Uterus (tissue), 4 donors: ENCODE data around the gene EFHB. TPM values are rescaled to one million over a fixed set of nuclear protein-coding genes. Genes with fewer than 3 reads are reported as not detected.
"Not testable (repeated sequence)": the region's sequence is repeated elsewhere in the genome, so short reads cannot be mapped to it uniquely, and the experiment has no call there.

Source experiments
- DNase-seq, 2 donors: peaks; one replicate each; pipeline ENCODE4 v3.0.0-alpha.2; 2019 to 2020
- H3K27ac ChIP-seq, 2 donors: fragments of 200-600 bp; sonication (generic); 1 replicate in 1 of 2; 2 replicates in 1 of 2; pipeline ENCODE4 v1.5.1; 2016 to 2018
- H3K27me3 ChIP-seq, 2 donors: fragments of 200-600 bp; sonication (generic); one replicate each; pipeline ENCODE4 v1.5.1; 2018 to 2019; ENCODE audit warnings: control low read depth in 1 of 2
- H3K36me3 ChIP-seq, 2 donors: fragments of 200-600 bp; sonication (generic); one replicate each; pipeline ENCODE4 v1.5.1; 2019; ENCODE audit warnings: control low read depth in 1 of 2
- H3K4me1 ChIP-seq, 2 donors: fragments of 200-600 bp; sonication (generic); one replicate each; pipeline ENCODE4 v1.5.1; 2018 to 2019; ENCODE audit warnings: control low read depth in 1 of 2
- H3K4me3 ChIP-seq, 2 donors: fragments of 200-600 bp; sonication (generic); 1 replicate in 1 of 2; 2 replicates in 1 of 2; pipeline ENCODE4 v1.5.1; 2018 to 2019; ENCODE audit warnings: mild to moderate bottlenecking in 1 of 2
- H3K9me3 ChIP-seq, 2 donors: fragments of 200-600 bp; sonication (generic); one replicate each; pipeline ENCODE4 v1.5.1; 2019; ENCODE audit warnings: control low read depth in 1 of 2
- CTCF ChIP-seq, 4 experiments: fragments of 200-600 bp in 2 of 4; fragments of 450-650 bp in 2 of 4; sonication (generic) in 2 of 4; IDR thresholded peaks; one replicate each; pipeline ENCODE4 v1.5.1; 2016 to 2019; ENCODE audit warnings: antibody characterized with exemption in 4 of 4, mild to moderate bottlenecking in 2 of 4, moderate library complexity in 1 of 4
- POLR2A ChIP-seq, 2 donors: fragments of 450-650 bp; IDR thresholded peaks; one replicate each; pipeline ENCODE4 v1.6.1; 2016; ENCODE audit warnings: antibody characterized with exemption in 2 of 2, mild to moderate bottlenecking in 1 of 2, moderate library complexity in 1 of 2
- intact Hi-C: fragments of 100-400 bp; cut with DNase I; formaldehyde crosslinking; loops from one replicate; pipeline ENCODE4 v1.15.1; 2023; ENCODE audit warnings: low total_unique reads
- total RNA-seq, 4 donors: library from RNA; depleted of rRNA in 3 of 4; stranded (reverse); fragments of >200 nt in 3 of 4; gene quantifications; one replicate each; pipeline versions ENCODE4 v1.1.0 to v1.2.4, GENCODE V29; 2014 to 2023
- donor health status: DM: yes; HTN: yes; CAD: no.

Gene EFHB
- total RNA-seq, 4 donors from 2014 or later, result under 0.01 to 5.7 (median 1.2) TPM; not detected in 1

DNA sequence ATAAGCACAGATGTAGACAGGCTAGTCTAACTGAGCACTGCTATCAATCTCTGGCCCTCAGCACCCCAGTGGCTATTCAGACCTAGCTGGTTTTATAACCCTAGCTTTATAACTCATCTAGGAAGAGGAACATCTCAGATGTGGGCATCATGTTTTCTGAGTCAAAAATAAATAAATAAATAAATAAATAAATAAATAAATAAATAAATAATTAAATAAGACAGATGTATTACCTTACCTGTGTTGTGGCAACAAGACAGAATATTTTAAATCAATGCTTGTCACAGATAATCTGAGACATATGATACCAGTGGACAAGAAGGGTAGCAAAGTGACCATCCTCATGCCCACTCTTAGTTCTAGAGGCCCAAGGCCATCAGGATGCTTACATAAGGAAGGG lies 52.2 kb downstream of the EFHB start:
- TF ChIP-seq CTCF (IDR thresholded peaks at IDR 0.05), result no peak
- no peak for DNase-seq
- Histone ChIP-seq H3K9me3 (no peaks in the 10 kb centered on the region), H3K4me3 (no peak overlapping the region), H3K36me3 (no peaks in the 10 kb centered on the region), H3K27ac (no peak overlapping the region), H3K27me3 (no peaks in the 10 kb centered on the region), H3K4me1 (no peaks in the 10 kb centered on the region)
- intact Hi-C loops, result no loop called here

GRCh38 chr3:19881036-19881435 lies 53.0 kb downstream of the EFHB start:
- no peak overlapping the region for H3K27ac ChIP-seq

GRCh38 chr3:19877656-19878055 lies 56.4 kb downstream of the EFHB start:
- Histone ChIP-seq H3K4me1 (no peaks in the 10 kb centered on the region), H3K4me3 (no peak overlapping the region), H3K36me3 (no peaks in the 10 kb centered on the region), H3K9me3 (no peaks in the 10 kb centered on the region), H3K27ac (no peak overlapping the region), H3K27me3 (no peaks in the 10 kb centered on the region)
- no peak for DNase-seq
- TF ChIP-seq POLR2A (IDR thresholded peaks at IDR 0.05) (no peak), CTCF (IDR thresholded peaks at IDR 0.05) (no peak)
- intact Hi-C loops, result no loop called here

More at GRCh38 chr3:19881036-19881435, 53.0 kb downstream of the EFHB start:
- no peak overlapping the region for H3K4me3 ChIP-seq
- H3K36me3 ChIP-seq, result no peaks in the 10 kb centered on the region
- DNase-seq, result no peak
- H3K4me1 ChIP-seq, result no peaks in the 10 kb centered on the region
- H3K27me3 ChIP-seq, result no peaks in the 10 kb centered on the region
- TF ChIP-seq CTCF (IDR thresholded peaks at IDR 0.05) (no peak), POLR2A (IDR thresholded peaks at IDR 0.05) (no peak)
- intact Hi-C loops, result no loop called here
- H3K9me3 ChIP-seq, result no peaks in the 10 kb centered on the region

- intact Hi-C loops, result no loop called here
Measured at GRCh38 chr3:19866751-19867347, 67.2 kb downstream of the EFHB start.

GRCh38 chr3:19855318-19855717 lies 78.7 kb downstream of the EFHB start:
- H3K27me3 ChIP-seq, H3K4me1 ChIP-seq, H3K4me3 ChIP-seq, DNase-seq, H3K27ac ChIP-seq, H3K36me3 ChIP-seq, H3K9me3 ChIP-seq, intact Hi-C loops: not testable (repeated sequence)

More at GRCh38 chr3:19866751-19867347, 67.2 kb downstream of the EFHB start:
- no peak overlapping the region for H3K27ac ChIP-seq
- H3K4me3 ChIP-seq, result no peak overlapping the region
- TF ChIP-seq POLR2A (IDR thresholded peaks at IDR 0.05), result no peak
- peak; percentile 65 to 70 (median 66) for TF ChIP-seq CTCF (IDR thresholded peaks at IDR 0.05)
- peak in 1 of 2 donors; percentile 22 for DNase-seq
- no peaks in the 10 kb centered on the region for H3K36me3 ChIP-seq
- peaks cover 0 to 4% of the 10 kb centered on the region in 2 donors for H3K4me1 ChIP-seq
- no peaks in the 10 kb centered on the region for H3K27me3 ChIP-seq
- no peaks in the 10 kb centered on the region for H3K9me3 ChIP-seq

DNA sequence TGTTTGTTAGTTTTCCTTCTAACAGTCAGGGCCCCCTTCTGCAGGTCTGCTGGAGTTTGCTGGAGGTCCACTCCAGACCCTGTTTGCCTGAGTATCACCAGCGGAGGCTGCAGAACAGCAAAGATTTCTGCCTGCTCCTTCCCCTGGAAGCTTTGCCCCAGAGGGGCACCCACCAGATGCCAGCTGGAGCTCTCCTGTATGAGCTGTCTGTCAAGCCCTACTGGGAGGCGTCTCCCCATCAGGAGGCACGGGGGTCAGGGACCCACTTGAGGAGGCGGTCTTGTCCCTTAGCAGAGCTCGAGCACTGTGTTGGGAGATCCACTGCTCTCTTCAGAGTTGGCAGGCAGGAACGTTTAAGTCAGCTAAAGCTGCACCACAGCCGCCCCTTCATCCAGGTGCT lies 87.4 kb downstream of the EFHB start:
- H3K9me3 ChIP-seq, intact Hi-C loops: not testable (repeated sequence)

More for the DNA sequence above, 87.4 kb downstream of the EFHB start:
- not testable (repeated sequence) for H3K4me1 ChIP-seq, H3K36me3 ChIP-seq, H3K27ac ChIP-seq, DNase-seq, H3K27me3 ChIP-seq, H3K4me3 ChIP-seq

Other genes with a start within 250 kb of the EFHB start
- 10 to 100 TPM; 34.1 to 76.4 (median 60.0) TPM for gene RAB5A, start 12.9 kb upstream of the EFHB start, total RNA-seq
- not detected for gene PP2D1, start 78.0 kb upstream of the EFHB start, total RNA-seq
- 10 to 100 TPM; 12.8 to 52.1 (median 35.2) TPM for gene KAT2B, start 106.2 kb upstream of the EFHB start, total RNA-seq